Stimulated activated naive CD4-positive, alpha-beta T cell (primary cell): ENCODE data around the gene DOCK9.
"Not testable (repeated sequence)": the region's sequence is repeated elsewhere in the genome, so short reads cannot be mapped to it uniquely, and the experiment has no call there.

Experiments used
- DNase-seq, 6 experiments: peaks; one replicate each; lab custom pipeline; 2025; lab: John Stamatoyannopoulos, UW

DOCK9 gene

DNA sequence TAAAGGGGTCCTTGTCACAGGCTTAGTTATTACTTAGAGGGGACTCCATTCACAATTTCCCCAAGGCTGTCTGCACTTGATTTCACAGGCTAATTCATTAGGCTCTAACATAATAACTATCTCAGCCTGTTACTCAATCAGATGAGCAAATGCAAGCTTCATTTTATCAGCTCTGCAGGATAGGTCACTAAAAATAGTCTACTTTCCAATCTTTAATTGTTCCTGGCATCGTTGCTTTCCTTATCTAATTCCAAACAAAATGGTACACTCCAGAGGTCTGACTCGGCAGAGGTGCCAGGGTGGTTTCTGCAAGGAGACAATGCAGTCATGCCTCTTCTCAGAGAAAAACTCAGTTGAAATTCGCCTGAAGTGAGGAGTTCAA, 155.6 kb downstream of the DOCK9 start:
- no peak for DNase-seq

DNA sequence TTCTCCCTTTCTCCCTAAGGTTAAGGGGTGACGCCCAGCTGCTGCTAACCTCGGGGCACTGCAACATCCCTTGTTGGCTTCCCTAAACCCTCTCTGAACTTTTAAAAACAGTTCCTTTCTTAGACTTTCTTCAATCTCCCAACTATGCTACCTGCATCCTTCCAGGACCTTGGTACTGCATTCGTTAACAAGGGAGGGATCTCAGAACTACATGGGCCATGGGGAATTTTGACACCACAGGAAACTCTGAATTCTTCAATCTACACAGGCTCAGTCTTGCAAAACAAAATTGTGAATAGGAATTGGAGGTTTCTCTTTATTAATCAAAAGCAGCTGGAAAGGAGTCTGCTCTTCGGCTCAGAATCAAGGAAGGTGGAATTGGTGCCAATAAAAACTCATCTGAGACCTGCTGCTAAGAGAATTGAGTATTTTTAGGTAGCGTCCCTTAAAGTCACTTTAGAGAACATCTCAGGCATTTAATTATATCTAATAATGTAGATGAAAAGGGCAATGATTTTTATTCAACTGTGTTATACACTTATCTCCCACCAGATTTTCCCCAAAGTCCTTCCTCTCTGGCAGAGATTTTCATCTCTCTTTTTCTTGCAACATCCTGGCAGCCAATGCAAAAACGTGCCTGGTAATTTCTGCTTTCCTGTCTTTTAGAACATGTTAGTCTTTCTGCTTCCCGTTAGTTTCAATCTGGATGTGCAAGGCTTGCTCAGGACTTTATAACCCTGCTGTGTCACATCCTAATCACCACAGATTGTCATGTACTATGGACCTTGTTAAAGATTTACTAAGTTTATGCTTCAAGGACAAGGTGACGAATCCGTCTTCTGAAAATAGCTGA, 156.3 kb downstream of the DOCK9 start:
- no peak for DNase-seq

DNA sequence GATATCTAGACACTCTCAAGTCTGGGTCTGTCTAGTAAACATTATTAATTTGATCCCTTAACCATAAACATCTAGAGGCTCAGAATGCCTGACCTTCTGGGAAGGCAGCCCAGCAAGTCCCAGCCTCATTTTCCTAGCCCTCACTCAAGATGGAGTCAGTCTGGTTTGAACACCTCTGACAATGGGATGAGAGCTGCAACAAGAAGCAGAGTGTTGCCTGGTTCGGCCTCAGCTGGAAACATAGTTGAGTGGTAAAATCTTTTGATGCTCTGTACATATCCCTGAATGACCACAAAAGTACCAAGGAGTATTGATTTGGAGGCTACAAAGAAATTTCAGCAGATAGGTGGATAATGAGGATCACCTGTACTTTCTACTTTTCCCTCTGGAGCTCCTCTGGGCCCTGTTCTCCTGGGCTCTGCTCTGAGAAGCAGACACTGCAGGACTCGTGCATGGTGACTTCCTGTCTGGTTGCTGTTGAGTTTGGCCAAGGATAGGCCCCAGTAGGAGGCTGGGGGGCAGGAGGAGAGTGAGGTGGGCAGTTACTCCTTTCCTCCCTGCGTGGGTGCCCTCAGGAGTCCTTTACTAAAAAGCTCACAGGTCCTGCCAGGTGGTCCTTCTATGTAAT, 157.0 kb downstream of the DOCK9 start:
- DNase-seq = no peak

DNA sequence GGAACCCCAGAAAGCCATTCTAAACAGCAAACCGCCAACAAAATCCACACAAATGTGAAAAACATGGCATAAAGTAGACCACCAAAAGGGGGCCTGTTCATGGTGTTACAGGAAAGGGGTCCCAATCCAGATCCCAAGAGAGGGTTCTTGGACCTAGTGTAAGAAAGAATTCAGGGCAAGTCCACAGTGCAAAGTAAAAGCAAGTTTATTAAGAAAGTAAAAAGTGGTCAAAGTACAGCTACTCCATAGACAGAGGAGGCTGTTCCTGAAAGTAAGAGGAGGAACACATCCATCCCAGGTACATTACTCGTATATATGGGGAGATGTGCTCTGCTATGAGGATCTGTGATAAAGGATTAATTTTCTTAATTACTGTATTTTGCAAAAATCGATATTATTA, 157.6 kb downstream of the DOCK9 start:
- DNase-seq = no peak

DNA sequence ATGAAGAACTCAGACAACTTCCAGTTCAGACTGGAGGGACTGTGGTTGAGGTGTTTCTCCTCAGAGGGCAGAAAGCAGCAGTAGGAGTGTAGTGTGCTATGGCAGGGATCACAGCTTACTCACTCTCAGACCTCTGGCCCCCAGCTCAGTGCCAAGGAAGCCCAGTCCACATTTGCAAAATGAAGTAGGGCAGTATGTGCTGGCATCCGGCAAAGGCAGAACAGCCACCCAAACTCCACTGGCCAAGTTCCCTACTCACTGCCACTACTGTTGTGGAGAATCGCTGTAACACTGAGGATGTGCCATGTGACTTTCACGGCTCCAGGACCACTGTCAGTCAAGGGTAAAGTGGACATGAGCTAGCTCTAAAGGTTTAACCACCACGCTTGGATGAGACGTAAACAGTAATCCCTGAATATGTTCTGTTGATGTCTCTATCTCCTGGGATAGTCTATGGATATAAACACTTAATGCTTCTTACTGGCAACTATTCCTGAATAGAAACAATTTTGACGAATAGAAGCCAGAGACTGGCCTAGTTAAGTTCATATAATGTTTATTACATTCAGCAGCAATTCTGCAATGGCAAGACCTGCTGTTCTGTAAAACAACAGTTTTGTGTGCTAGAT, 158.4 kb downstream of the DOCK9 start:
- no peak for DNase-seq

DNA sequence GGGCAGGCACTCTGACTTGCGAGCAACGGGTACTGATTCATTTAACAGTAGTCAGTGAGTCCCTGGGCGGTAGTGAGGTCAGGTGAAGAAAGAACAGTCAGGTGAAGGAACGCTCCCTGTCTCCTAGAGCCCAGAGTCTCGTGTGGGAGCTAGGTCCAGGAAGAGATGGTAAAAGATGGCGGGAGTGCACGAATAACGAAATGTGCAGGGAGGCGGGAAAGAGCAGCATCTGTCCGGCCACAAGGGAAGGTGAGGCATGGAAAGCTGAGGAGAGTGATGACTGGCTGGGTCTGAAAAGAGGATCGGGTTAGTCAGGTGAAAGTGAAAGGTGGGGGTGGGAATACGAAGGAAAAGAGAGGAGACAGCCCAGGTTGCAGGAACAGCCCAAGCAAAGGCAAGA, 161.5 kb downstream of the DOCK9 start:
- no peak for DNase-seq

DNA sequence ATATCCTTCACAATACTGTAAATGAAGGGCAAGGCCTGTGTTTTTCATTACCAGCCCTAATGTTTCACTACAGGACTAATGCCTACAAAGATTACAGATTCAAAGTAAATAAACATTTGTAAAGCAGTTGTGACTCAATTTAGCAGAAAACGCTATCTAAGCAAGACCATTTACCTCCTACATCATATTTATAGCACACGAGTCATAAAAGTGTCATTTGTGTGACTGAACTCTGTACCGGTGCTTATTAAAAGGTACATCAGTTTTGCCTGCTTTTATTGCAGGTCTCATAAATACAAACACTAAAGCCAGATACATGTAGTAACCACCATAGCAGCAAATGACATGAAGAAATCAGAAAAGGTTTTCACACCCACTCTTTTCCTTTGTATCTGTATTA, 163.9 kb downstream of the DOCK9 start:
- no peak for DNase-seq

DNA sequence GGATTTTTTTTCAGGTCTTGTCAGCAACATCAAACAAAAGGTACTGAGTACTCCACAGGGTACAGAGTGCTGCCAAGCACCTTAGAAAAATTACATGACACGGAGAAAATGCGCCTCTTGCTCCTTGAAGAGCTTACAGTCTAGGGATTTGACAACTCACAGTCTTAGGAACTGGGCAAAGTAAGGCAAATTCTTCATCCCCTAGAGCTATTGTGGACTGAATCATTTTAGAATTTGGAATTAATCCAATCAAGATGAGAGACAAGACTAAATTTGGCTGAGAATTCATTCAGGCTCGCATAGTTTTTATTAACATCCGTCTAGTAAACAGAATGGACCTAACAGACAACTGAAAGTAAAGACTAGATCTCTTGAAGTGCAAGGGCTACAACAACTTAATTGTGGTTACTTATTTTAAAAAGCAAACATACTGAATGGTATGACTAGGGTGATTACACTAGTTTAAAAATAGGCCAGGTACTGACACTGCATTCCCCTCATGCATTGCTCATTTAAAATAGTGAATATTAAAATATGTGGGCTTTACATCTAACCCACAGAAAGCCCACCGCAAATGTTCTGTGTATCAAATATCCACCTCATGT, 165.6 kb downstream of the DOCK9 start:
- not testable (repeated sequence) for DNase-seq

DNA sequence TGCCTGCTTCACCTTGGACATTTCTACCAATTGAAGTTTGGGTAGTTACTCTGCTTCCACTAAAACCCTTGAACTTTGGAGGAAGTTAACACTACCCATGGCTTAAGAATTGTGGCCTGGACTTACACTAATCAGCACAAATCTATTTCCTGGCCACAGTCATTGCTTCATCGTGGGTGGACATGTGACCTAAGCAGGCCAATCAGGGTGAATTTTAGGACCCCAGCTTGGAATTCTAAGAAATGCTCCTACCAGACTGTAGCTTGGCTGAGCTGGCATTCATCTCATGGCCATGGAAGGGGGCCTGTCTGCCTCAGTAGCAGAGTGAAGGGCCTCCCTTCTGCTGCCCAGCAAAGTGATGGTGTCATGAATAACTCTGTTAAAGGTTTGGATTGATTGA, 167.1 kb downstream of the DOCK9 start:
- DNase-seq = no peak

DNA sequence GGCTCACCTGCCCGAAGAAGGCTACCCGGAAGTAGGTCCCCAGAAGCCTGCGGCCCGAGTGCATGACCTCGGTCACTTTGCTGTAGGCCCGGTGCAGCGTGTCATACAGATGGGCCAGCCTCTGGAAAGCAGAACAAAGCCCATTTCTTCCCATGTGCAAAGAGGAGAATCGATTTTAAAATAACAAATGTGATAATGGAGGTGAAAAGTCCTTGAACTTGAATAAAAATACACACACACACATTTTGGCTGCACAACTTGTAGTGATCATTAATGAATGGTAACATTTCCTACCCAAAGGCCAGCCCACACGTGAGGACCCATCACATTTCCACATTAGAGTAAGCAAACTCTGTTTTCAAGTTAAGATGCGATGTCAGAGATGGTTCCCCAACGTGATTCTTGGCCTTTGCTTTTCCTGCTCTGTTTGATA, 168.5 kb downstream of the DOCK9 start:
- no peak for DNase-seq

DNA sequence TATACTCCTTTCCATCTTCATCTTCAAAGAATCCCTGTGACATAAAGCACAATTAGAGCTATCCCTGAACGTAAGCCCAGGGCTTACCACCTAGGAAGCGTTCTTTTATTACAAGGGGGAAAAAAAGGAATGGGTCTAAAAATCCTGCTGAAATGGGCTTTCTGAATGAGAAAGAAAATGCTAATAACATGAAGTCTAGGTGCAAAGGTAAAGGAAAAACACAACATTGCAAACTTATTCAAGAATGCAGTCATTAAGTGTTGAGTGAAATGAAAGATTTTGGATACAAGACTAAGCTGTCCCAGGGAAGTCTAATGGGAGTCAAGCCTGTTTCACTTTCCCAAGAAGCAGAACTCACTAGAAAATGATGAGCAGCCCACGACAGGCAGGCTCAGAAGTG, 170.1 kb downstream of the DOCK9 start:
- DNase-seq = no peak

DNA sequence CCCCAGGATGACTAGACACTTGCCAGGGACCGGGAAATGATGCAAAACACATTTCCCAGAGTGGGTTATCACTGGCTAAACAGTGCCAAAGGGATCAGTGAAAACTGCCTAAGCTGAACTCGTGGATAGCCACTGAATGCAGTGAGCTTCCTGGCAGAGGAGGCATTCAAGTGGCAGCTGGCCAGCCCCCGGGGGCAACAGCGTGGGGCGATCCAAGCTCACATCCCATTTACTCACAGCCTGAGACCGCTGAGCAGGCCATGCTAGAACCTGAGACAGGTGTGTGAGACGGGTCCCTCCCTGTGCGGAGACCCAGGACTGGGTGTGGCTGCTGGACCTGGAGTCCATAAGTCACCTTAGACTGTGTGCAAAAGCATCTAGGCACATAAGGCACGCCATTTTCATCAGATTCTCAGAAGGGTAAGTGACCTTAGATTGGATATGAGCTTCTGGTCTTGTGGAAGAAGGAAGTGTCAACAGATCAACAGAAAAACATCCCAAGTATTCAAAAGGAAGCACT, 173.5 kb downstream of the DOCK9 start:
- DNase-seq = no peak

DNA sequence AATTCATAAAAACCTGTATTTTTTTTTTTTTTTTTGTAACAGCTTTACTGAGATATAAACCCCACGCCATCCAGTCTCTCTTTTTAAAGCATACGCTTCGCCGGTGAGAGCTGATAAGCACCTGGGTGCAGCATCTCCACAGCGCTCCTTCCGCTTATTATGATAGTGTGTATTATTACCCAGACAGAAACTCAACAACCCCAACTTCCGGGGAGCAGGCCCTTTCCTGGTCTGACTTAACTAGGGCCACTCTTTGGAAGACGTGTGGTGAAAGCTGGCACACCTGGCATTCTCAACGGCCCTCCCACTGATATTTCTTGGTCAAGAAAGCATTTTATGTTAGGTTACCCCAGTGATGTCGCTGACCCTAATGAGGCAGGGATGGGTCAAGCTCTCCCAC, 173.9 kb downstream of the DOCK9 start:
- no peak for DNase-seq

DNA sequence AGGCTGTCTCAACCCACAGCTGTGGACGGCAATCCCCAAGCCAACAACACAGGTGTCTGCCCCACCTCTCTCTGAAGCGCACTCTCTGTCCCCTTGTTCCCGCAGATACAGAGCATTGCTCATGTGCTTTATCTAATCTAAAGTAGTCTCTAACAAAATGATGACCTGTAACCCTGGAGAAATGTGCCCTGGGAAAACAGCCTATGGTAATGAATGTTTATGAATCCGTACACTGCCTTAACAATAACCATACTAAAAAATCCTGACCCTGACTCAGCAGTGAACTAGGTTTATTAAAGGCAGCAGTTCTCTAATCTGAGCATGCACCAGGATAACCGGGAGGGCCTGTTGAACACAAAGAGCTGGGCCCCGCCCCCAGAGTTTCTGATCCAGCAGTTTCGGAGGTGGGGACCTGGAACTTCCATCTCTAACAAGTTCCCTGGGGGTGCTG, 174.7 kb downstream of the DOCK9 start:
- DNase-seq = no peak

DNA sequence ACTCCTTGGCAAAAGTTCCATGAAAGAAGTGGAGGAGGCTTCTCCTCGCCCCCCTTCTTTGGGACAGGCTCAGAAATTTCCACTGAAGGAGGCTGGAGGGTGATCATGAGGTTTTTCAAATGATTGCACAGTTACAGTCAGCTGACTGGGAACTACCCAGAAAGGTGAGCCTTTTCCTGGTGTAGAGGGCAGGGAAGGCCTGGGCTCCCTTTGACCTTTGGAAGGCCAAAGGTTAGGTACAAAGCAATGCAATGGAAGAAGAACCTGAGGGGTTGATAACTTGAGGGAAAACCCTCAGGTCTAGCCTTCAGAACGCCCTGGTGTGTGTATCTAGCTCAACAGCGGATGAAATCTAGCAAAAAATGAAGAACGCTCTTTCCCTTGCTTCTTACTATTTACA, 175.3 kb downstream of the DOCK9 start:
- no peak for DNase-seq

DNA sequence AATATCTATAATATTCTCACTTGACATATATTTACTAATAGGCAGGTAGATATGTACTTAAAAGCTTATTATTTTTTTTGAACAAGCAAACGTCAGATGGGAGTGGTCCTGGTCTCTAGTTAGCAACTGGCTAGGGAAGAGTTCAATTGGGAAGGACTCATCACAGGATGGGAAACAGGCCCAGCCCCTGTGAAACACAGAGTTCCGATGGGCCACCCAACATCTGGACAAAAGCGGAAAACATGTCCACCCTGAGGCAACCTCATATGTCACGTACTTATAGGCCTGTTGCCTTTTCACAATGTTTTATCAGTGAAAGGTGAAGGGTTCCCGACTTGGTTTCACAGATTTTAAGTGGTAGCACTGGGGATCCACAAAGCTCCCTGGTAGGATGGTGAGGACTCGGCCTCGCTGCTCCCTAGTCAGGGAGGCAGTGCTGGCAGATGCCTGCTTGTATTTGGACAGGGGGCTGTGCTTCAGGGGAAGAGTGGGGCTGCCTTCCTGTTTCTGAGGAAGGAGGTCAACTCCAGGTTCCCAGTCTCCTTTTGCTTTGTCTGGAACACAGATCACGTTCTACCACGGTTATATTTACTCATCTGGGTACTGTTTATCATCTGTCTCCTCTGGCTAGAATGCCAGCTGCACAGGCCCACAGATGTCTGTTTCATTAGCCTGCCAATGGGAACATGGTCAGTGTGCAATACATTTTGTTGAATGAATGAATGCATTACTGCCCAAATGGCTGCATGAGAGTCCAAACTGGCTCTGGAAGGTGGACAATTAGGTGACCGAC, 176.0 kb downstream of the DOCK9 start:
- no peak for DNase-seq

DNA sequence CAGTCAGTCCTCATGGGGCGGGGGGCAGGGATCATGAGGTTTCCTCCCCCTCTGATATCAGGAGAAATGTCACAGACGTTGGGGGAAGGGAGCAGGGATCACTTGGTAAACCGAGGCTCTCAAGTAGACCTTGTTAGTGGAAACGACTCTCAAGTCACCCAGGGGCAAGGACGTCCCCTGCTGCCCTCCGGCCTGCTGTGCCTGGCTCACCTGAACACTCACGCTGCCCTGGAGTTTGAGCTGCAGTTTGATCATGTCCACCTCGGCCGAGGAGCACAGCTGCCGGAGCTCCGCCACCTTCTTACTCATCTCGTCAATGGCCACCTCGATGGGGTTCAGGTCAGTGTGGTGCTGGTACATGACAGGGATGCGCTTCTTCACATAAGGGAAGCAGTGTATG, 177.8 kb downstream of the DOCK9 start:
- DNase-seq = no peak

DNA sequence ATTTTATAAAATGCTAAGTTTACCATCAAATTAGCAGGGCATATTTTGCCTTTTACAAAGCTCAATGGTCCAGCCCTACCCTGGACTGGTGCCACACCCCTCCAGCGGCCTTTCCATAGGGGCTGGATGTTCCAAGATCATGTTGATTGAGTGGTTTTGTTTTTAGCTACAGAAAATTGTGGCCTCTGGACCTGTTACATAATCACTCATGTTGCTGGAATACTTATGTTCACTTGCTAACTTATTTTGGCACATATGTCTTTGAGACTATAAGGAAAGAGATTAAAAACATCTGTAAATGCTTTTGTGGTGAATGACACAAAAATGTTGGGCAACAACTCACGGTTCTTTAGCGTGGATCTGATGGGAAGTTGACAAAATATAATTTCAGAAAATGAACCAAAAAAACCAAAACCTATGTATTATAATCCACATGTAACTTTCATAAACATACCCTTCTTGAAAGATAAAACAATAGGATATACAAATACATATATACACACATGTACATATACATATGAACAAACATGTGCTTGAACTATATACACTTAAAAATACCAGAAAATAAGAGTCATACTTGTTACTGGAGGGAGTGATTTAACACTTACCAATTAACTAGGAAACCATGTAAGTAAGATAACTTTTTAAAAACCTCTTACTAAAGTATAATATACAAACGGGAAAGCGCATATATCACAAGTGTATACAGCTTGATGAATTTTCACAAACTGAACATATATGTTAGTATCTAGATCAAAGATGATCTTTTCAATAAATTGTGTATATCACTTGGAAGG, 178.8 kb downstream of the DOCK9 start:
- no peak for DNase-seq

DNA sequence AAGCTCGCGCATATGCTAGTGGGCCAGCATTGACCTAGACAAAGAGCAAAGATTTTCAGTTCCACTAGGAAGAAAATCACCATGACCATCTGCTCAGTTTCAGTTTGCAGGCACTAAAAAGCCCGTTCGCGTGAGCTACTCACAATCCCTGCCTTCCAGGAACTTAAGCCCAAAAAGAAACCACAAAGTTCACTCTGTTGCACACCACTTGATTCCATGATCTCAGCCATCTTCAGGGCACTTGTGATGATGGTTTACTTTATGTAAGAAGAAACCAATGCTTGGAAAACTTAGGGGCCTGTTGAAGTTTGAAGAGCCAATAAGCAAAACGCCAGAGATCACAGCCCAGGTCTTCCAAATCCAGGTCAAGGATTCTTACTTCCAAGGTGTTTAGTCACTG, 180.4 kb downstream of the DOCK9 start:
- no peak for DNase-seq

DNA sequence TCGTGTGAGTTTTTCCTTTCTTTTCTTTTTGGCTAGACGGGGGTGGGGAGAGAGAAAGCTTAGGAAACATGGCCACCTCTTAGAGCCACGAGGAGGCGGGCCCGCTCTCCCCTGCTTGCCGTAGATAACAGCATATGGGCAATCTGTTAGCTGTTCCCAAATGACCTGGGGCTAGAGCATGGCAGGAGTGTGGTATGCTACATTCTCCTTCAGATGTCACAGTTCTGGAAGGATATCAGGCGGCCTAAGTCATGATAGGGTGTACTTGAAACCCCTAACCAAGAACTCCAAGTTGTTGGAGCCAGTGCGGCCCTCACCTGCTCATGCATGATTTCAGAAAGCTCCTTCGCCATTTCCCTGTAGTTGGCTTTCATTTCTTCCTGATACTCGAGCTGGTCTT, 181.1 kb downstream of the DOCK9 start:
- no peak for DNase-seq

DNA sequence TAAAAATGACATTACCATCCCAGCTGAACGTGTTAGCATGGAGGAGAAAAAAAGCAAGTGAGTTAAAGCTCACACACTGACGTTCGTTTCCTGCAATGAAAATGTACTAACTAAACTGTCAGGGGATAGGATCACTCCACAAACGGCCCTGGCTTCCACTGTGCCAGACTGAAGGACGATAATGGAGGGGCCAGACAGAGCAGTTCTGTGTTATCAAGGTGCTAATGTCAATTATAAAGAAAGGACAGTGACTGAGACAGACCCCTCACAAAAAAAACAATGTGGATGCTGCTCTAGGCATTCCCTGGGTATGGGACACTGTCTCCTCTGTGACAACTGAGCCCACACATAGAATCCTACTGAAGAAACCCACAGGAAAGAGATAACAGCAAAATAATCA, 181.7 kb downstream of the DOCK9 start:
- DNase-seq = no peak
